ENCODE measurements around the gene RIPK1. TPM values are rescaled to one million over a fixed set of nuclear protein-coding genes. Genes with fewer than 3 reads are reported as not detected.

Gene RIPK1
- total and polyA plus RNA-seq, 8 donors, result 18.9 to 24.9 (median 22.4) TPM

DNA sequence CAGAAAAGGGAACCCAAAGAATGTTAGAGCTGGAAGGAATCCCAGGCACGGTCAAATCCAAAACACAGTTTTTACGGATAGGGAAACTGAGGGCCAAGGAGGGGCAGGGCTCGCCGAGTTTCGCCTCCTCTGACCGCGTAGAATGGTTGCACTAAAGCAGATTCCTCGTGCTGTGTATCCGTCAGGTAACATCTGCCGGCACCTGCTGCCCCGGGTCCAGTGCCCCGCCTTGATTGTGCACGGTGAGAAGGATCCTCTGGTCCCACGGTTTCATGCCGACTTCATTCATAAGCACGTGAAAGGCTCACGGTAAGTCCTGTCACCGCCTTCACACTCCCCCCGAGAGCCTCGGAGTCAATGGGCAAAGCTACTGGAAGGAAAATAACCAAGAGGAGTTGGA is 71.9 kb downstream of the RIPK1 start:
- TF ChIP-seq, protein P1, sequence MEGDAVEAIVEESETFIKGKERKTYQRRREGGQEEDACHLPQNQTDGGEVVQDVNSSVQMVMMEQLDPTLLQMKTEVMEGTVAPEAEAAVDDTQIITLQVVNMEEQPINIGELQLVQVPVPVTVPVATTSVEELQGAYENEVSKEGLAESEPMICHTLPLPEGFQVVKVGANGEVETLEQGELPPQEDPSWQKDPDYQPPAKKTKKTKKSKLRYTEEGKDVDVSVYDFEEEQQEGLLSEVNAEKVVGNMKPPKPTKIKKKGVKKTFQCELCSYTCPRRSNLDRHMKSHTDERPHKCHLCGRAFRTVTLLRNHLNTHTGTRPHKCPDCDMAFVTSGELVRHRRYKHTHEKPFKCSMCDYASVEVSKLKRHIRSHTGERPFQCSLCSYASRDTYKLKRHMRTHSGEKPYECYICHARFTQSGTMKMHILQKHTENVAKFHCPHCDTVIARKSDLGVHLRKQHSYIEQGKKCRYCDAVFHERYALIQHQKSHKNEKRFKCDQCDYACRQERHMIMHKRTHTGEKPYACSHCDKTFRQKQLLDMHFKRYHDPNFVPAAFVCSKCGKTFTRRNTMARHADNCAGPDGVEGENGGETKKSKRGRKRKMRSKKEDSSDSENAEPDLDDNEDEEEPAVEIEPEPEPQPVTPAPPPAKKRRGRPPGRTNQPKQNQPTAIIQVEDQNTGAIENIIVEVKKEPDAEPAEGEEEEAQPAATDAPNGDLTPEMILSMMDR (IDR thresholded peaks at IDR 0.05), result no peak
- Histone ChIP-seq H3K4me1 (peaks cover 0 to 20% of the 10 kb centered on the region in 2 donors), H3K36me3 (no peaks in the 10 kb centered on the region), H3K27ac (peak overlapping the region in 1 of 2 donors; percentile 57), H3K27me3 (no peaks in the 10 kb centered on the region), H3K9me3 (no peaks in the 10 kb centered on the region), H3K4me3 (no peak overlapping the region)
- DNase-seq (no peak), ATAC-seq (no peak)
- intact Hi-C loops (cut with DNase I), result no loop called here

DNA sequence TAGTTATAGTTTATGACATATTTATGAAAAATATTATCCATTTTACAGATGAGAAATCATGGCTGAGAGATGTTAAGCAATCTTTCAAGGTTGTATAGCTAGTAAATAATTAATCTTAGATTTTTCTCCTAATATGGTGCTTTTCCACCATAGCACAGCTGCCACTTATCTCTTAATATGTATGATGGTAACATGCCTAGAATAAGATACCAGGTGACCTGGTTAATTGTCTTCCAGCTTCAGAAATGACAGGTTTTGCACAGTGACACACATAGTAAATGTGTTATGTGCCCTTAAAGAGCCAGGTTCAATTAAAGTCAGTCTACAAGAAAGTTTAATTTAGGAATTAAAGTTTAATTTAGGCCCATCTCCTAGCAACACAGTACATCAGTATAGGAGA is 74.2 kb downstream of the RIPK1 start:
- intact Hi-C loops (cut with DNase I), result no loop called here
- Histone ChIP-seq H3K4me3 (no peak overlapping the region), H3K27ac (no peak overlapping the region), H3K9me3 (no peaks in the 10 kb centered on the region), H3K27me3 (no peaks in the 10 kb centered on the region), H3K36me3 (no peaks in the 10 kb centered on the region), H3K4me1 (peaks cover 0 to 20% of the 10 kb centered on the region in 2 donors)
- DNase-seq (no peak), ATAC-seq (no peak)
- TF ChIP-seq, protein P1 (IDR thresholded peaks at IDR 0.05), result no peak

DNA sequence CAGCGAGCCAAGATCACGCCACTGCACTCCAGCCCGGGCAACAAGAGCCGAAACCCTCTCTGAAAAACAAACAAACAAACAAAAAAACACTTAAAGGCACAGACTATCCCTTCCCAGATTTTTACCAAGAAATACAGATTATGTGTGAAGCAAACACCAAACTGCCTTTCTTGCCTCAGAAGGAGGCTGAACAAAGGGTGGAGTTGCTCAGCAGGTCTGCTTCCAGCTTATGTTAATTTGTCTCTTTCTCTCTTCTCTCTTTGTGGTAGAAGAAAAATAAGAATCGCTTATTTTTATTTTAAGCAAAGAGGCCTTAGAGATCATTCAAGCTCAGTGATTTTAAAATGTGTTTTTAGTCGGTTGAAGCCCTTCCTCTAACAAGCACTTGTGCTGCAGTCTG is 74.9 kb downstream of the RIPK1 start:
- Histone ChIP-seq H3K9me3 (no peaks in the 10 kb centered on the region), H3K27ac (no peak overlapping the region), H3K4me1 (peaks cover 0 to 19% of the 10 kb centered on the region in 2 donors), H3K36me3 (no peaks in the 10 kb centered on the region), H3K27me3 (no peaks in the 10 kb centered on the region), H3K4me3 (no peak overlapping the region)
- DNase-seq (no peak), ATAC-seq (no peak)
- TF ChIP-seq, protein P1 (IDR thresholded peaks at IDR 0.05), result no peak
- intact Hi-C loops (cut with DNase I), result no loop called here

DNA sequence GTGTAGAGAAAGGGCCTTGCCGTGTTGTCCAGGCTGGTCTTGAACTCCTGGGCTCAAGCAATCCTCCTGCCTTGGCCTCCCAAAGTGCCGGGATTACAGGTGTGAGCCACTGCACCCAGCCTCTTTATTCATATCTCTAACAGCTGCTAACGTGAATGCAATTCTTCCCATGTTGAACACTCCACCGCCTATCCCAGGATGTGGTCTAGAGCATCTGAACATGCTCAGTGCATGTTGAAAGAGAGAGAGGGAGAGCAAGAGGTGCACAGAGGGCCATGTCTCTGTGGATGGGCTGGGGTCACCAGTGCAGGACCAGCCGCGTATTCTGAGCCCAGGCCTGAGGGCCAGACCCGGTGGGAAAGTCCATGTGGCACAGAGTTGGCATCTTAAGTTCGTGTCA is 76.3 kb downstream of the RIPK1 start:
- intact Hi-C loops (cut with DNase I), result no loop called here
- H3K9me3 ChIP-seq, result no peaks in the 10 kb centered on the region
- no peak for ATAC-seq
- no peak for DNase-seq
- H3K27me3 ChIP-seq, result no peaks in the 10 kb centered on the region
- no peaks in the 10 kb centered on the region for H3K36me3 ChIP-seq
- H3K27ac ChIP-seq, result no peak overlapping the region
- H3K4me1 ChIP-seq, result peaks cover 0 to 8% of the 10 kb centered on the region in 2 donors
- no peak overlapping the region for H3K4me3 ChIP-seq
- TF ChIP-seq, protein P1 (IDR thresholded peaks at IDR 0.05), result no peak

DNA sequence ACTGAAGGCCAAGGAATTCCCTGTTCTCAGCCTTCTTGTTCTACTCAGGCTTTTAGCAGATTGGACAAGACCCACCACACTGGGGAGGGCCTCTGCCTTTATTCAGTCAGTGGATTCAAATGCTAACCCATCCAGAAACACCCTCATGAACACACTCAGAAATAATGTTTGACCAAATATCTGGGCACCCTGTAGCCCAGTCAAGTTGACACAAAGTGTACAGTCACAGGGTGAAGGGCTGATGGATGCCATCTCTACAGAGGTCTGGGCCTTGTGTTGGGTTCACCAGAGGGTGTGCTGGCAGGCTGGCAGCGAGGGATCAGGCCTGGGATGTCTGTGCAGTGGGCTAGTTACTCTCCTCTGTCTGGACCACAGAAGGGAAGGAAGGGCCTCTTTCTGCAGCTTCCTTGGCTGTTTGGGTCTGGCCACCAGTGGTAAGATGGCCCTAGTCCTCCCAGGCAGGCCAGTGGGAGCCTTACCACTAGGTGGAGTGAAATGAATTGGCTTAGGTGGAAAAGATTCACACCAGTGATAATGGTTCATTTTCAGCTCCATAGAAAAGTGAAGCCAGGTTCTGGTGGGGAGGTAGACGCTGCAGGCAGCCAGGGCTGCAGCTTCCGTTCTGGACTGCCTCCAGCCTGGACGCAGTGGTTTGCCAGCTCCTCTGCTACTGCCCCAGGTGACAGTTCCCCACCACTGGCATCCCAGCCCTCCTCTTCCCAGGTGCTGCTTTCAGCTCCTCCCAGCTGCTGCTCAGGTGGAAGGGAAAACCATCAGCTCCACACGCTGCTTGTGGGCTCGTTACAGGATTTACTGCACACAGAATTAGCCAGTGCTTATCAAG is 79.8 kb downstream of the RIPK1 start:
- no peaks in the 10 kb centered on the region for H3K4me1 ChIP-seq
- no peak overlapping the region for H3K27ac ChIP-seq
- no peak for ATAC-seq
- no peaks in the 10 kb centered on the region for H3K27me3 ChIP-seq
- TF ChIP-seq, protein P1 (IDR thresholded peaks at IDR 0.05), result no peak
- H3K9me3 ChIP-seq, result no peaks in the 10 kb centered on the region
- DNase-seq, result no peak
- intact Hi-C loops (cut with DNase I), result no loop called here
- no peak overlapping the region for H3K4me3 ChIP-seq
- peaks cover 0 to under 1% of the 10 kb centered on the region in 2 donors for H3K36me3 ChIP-seq

Data from left lung (tissue), 10 donors.